ENCODE measurements around the gene FSHR. TPM values are rescaled to one million over a fixed set of nuclear protein-coding genes. Genes with fewer than 3 reads are reported as not detected.

FSHR gene
- polyA plus RNA-seq, 1 donor (not counting 4 experiments of a cell fraction or from before 2014, with no cell fraction given), result not detected

DNA sequence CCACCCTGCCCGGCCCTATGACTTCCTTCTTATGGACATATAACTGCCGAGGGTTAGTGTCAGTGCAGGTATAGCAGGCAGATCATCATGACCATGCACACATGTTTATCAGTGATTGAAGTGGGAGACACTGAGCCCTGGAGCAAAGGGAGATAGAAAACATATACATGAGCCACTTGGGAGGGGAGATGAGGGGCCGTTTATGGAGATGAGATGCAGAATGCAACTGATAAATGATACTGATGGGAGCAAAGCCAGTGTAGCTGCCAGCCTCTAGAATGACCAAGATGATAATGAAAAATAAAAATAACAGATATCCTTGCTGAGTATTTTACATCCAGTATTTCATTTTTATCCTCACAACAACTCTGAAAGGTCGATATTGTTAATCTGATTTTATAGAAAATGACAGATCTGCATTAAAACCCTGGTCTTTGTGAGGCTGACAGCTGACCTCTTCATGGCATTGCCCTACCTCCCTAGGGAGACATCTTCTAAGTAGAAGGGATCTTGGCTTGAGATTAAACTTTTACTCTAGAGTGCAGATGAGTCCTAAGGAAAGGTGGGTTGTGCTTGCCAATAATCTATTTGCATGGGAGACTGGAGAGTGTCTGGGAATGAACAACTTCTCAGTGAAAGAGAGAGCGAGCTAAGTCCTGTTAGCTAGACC, 220.4 kb downstream of the FSHR start:
- Histone ChIP-seq H3K27ac (ENCODE audit: control insufficient read depth, insufficient read depth, low read length) (no peak overlapping the region), H3K27me3 (ENCODE audit: control insufficient read depth, extremely low read depth, insufficient read depth, low read length) (no peaks in the 10 kb centered on the region), H4K20me1 (ENCODE audit: control insufficient read depth, extremely low read depth, insufficient read depth, low read length) (no peaks in the 10 kb centered on the region), H3K9ac (ENCODE audit: control insufficient read depth, extremely low read depth, insufficient read depth, low read length) (no peak overlapping the region), H3K9me3 (ENCODE audit: control insufficient read depth, low read depth, low read length) (no peaks in the 10 kb centered on the region), H3K9me1 (ENCODE audit: control insufficient read depth, extremely low read depth, insufficient read depth, low read length) (no peaks in the 10 kb centered on the region), H3K4me3 (ENCODE audit: control insufficient read depth in 2 of 3, extremely low read depth in 1 of 3, insufficient read depth in 2 of 3, low read depth in 1 of 3, low read length in 3 of 3) (no peak overlapping the region), H3K36me3 (ENCODE audit: control insufficient read depth in 2 of 2, extremely low read depth in 1 of 2, insufficient read depth in 2 of 2, low read length in 2 of 2) (no peaks in the 10 kb centered on the region), H2AFZ (ENCODE audit: control insufficient read depth, low read length) (no peak overlapping the region), H3K79me2 (ENCODE audit: control insufficient read depth, insufficient read depth, low read length) (no peaks in the 10 kb centered on the region), H3K4me1 (ENCODE audit: control insufficient read depth, extremely low read depth, insufficient read depth, low read length) (no peaks in the 10 kb centered on the region), H3K4me2 (ENCODE audit: control insufficient read depth, extremely low read depth, insufficient read depth, low read depth, low read length) (no peak overlapping the region)
- no peak for FAIRE-seq
- dilution Hi-C loops (cut with MboI; ENCODE audit: extremely low pct_ligation_motif_present, low sequenced_read_pairs), result no loop called here
- no peak for DNase-seq (ENCODE audit: low read depth, low spot score)
- TF ChIP-seq, protein P1, sequence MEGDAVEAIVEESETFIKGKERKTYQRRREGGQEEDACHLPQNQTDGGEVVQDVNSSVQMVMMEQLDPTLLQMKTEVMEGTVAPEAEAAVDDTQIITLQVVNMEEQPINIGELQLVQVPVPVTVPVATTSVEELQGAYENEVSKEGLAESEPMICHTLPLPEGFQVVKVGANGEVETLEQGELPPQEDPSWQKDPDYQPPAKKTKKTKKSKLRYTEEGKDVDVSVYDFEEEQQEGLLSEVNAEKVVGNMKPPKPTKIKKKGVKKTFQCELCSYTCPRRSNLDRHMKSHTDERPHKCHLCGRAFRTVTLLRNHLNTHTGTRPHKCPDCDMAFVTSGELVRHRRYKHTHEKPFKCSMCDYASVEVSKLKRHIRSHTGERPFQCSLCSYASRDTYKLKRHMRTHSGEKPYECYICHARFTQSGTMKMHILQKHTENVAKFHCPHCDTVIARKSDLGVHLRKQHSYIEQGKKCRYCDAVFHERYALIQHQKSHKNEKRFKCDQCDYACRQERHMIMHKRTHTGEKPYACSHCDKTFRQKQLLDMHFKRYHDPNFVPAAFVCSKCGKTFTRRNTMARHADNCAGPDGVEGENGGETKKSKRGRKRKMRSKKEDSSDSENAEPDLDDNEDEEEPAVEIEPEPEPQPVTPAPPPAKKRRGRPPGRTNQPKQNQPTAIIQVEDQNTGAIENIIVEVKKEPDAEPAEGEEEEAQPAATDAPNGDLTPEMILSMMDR (optimal IDR thresholded peaks at IDR 0.05 in 1 of 3, IDR thresholded peaks at IDR 0.05 in 1 of 3, conservative IDR thresholded peaks at IDR 0.05 in 1 of 3; ENCODE audit: extremely low read depth in 1 of 3, insufficient read depth in 2 of 3, low read length in 3 of 3), result no peak
- TF ChIP-seq EZH2 (IDR thresholded peaks at IDR 0.05; ENCODE audit: low read length), result no peak

DNA sequence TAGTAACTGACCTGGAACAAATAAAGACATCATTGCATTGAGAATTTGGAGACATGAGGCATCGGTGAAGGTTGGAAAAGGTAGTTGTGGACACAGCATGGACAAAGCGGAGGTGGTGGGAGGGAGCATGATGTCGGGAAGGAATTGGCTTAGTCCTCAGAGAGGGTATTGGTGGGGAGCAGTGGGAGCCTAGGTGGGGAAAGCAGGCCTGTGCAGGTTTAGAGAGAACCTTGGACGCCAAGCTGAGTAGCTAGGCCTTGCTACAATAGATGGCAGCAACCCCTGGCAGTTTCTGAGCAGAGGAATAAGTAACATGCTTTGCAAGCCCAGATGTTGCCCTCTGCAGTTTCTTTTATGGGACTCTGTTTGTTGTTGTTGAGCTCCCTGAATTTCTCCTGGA, 221.6 kb downstream of the FSHR start:
- H4K20me1 ChIP-seq (ENCODE audit: control insufficient read depth, extremely low read depth, insufficient read depth, low read length), result no peaks in the 10 kb centered on the region
- H3K4me1 ChIP-seq (ENCODE audit: control insufficient read depth, extremely low read depth, insufficient read depth, low read length), result no peaks in the 10 kb centered on the region
- DNase-seq (ENCODE audit: low read depth, low spot score) (no peak), FAIRE-seq (no peak)
- no peaks in the 10 kb centered on the region for H3K27me3 ChIP-seq (ENCODE audit: control insufficient read depth, extremely low read depth, insufficient read depth, low read length)
- H3K79me2 ChIP-seq (ENCODE audit: control insufficient read depth, insufficient read depth, low read length), result no peaks in the 10 kb centered on the region
- no peak overlapping the region for H3K9ac ChIP-seq (ENCODE audit: control insufficient read depth, extremely low read depth, insufficient read depth, low read length)
- dilution Hi-C loops (cut with MboI; ENCODE audit: extremely low pct_ligation_motif_present, low sequenced_read_pairs), result no loop called here
- no peak overlapping the region for H3K4me3 ChIP-seq (ENCODE audit: control insufficient read depth in 2 of 3, extremely low read depth in 1 of 3, insufficient read depth in 2 of 3, low read depth in 1 of 3, low read length in 3 of 3)
- H2AFZ ChIP-seq (ENCODE audit: control insufficient read depth, low read length), result no peak overlapping the region
- H3K4me2 ChIP-seq (ENCODE audit: control insufficient read depth, extremely low read depth, insufficient read depth, low read depth, low read length), result no peak overlapping the region
- H3K9me1 ChIP-seq (ENCODE audit: control insufficient read depth, extremely low read depth, insufficient read depth, low read length), result no peaks in the 10 kb centered on the region
- TF ChIP-seq, protein P1 (optimal IDR thresholded peaks at IDR 0.05 in 1 of 3, IDR thresholded peaks at IDR 0.05 in 1 of 3, conservative IDR thresholded peaks at IDR 0.05 in 1 of 3; ENCODE audit: extremely low read depth in 1 of 3, insufficient read depth in 2 of 3, low read length in 3 of 3), result no peak
- no peak for TF ChIP-seq EZH2 (IDR thresholded peaks at IDR 0.05; ENCODE audit: low read length)
- H3K9me3 ChIP-seq (ENCODE audit: control insufficient read depth, low read depth, low read length), result no peaks in the 10 kb centered on the region
- H3K27ac ChIP-seq (ENCODE audit: control insufficient read depth, insufficient read depth, low read length), result no peak overlapping the region
- no peaks in the 10 kb centered on the region for H3K36me3 ChIP-seq (ENCODE audit: control insufficient read depth in 2 of 2, extremely low read depth in 1 of 2, insufficient read depth in 2 of 2, low read length in 2 of 2)
